IPS-15b (cell line): ENCODE data around the gene OR4M1.
"Not testable (repeated sequence)": the region's sequence is repeated elsewhere in the genome, so short reads cannot be mapped to it uniquely, and the experiment has no call there.

ENCODE experiments used
- H3K27me3 ChIP-seq: one replicate; pipeline ENCODE4 v1.6.1; 2013; ENCODE audit warnings: low read length; ENCODE audit not compliant: control insufficient read depth, insufficient read depth
- H3K36me3 ChIP-seq: one replicate; pipeline ENCODE4 v1.6.1; 2013; ENCODE audit warnings: low read length; ENCODE audit not compliant: control insufficient read depth, insufficient read depth
- H3K4me1 ChIP-seq: one replicate; pipeline ENCODE4 v1.6.1; 2013; ENCODE audit warnings: mild to moderate bottlenecking, low read length; ENCODE audit not compliant: control insufficient read depth, insufficient read depth
- H3K4me3 ChIP-seq: one replicate; pipeline ENCODE4 v1.5.1; 2013; ENCODE audit warnings: low read depth, low read length
- H3K9ac ChIP-seq: one replicate; pipeline ENCODE4 v1.6.1; 2013; ENCODE audit warnings: low read depth, mild to moderate bottlenecking, low read length
- H3K9me3 ChIP-seq: one replicate; pipeline ENCODE4 v1.6.1; 2013; ENCODE audit warnings: mild to moderate bottlenecking, low read length; ENCODE audit not compliant: control insufficient read depth, insufficient read depth

OR4M1 gene

DNA sequence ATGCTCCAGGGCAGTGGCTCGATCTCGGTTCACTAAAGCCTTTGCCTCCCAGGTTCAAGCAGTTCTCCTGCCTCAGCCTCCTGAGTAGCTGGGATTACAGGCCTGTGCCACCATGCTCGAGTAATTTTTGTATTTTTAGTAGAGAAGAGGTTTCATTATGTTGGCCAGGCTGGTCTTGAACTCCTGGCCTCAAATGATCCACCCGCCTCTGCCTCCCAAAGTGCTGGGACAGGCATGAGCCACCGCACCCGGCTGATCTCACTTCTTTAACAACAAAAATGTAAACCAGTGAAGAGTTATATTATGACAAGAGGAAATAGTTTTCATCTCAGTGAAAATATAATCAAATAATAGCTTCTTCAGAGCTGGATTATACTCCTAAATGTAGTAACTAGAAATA is 14.0 kb downstream of the OR4M1 start:
- H3K36me3 ChIP-seq, H3K4me1 ChIP-seq, H3K4me3 ChIP-seq, H3K27me3 ChIP-seq, H3K9ac ChIP-seq: not testable (repeated sequence)
- peaks cover 16% of the 10 kb centered on the region for H3K9me3 ChIP-seq

- not testable (repeated sequence) for H3K9ac ChIP-seq, H3K27me3 ChIP-seq, H3K4me3 ChIP-seq, H3K4me1 ChIP-seq, H3K36me3 ChIP-seq
- peaks cover 16% of the 10 kb centered on the region for H3K9me3 ChIP-seq
Observed at GRCh38 chr14:19788150-19788549, 14.8 kb downstream of the OR4M1 start.

- H3K27me3 ChIP-seq, H3K9ac ChIP-seq, H3K36me3 ChIP-seq, H3K4me1 ChIP-seq, H3K4me3 ChIP-seq: not testable (repeated sequence)
- peaks cover 37% of the 10 kb centered on the region for H3K9me3 ChIP-seq
Observed at GRCh38 chr14:19796520-19797108, 23.3 kb downstream of the OR4M1 start.

DNA sequence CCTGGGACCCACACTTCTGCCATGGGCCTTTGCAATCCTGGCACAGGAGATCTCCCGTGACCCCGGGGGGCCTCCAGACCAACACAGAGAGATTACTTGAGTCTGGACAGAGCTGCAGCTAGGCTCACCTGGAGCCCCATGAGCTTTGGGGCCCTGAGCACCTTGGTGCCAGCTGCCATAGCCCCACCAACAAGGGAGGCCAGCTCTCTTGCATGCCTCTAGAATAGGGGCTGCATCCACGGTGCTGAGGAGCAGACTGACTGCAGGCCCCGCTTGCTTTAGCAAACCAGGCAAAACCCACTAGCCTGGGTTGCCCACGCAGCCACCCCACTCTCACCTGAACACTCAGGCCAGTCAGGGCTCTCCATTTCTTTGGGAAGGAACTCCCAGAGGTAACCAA is 26.6 kb downstream of the OR4M1 start:
- Histone ChIP-seq H3K9me3 (peaks cover 27% of the 10 kb centered on the region), H3K27me3 (no peaks in the 10 kb centered on the region), H3K36me3 (no peaks in the 10 kb centered on the region), H3K4me1 (no peaks in the 10 kb centered on the region), H3K9ac (no peak overlapping the region), H3K4me3 (no peak overlapping the region)

DNA sequence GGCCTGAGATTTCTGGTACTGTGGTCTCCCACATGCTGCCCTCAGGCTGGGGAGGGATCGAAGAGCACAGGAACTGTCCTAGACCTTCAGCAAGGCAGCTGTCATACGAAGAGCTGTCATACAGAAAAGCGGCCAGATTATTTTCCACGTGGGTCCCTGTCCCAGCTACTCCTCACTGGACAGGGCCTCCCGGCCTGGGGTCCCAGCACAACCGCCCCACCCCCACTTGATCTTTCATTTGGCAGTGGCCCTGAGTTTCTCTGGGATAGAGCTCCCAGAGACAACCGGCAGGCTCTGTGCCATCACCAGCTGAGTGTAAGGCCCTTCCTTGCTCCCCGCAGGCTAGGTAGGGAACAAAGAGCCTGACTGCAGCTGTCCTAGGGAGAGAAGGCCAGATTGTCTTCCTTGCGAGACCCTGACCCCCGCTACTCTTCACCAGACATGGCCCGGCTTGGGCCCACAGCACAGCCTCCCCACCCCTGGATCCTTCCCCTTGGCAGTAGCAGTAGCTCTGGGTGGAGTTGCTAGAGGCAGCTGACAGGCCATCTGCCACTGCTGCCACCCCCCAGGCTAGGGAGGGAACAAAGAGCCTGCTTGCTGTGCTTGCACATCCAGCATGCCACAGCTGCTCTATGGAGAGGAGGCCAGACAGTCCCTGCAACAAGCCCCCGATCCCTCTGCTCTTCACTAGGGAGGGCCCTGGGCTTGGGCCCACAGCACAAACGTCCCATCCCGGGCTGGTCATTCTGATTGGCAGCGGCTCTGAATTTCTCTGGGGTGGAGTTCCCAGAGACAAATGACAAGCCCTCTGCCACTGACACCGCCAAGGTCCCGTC is 27.2 kb downstream of the OR4M1 start:
- Histone ChIP-seq H3K27me3 (no peaks in the 10 kb centered on the region), H3K9me3 (peaks cover 21% of the 10 kb centered on the region), H3K36me3 (no peaks in the 10 kb centered on the region), H3K9ac (no peak overlapping the region), H3K4me3 (no peak overlapping the region), H3K4me1 (no peaks in the 10 kb centered on the region)

GRCh38 chr14:19801118-19801464 is 27.8 kb downstream of the OR4M1 start:
- H3K4me3 ChIP-seq: no peak overlapping the region
- no peaks in the 10 kb centered on the region for H3K4me1 ChIP-seq
- H3K9ac ChIP-seq: no peak overlapping the region
- no peaks in the 10 kb centered on the region for H3K36me3 ChIP-seq
- no peaks in the 10 kb centered on the region for H3K27me3 ChIP-seq
- H3K9me3 ChIP-seq: peaks cover 16% of the 10 kb centered on the region

- H3K27me3 ChIP-seq, H3K4me1 ChIP-seq, H3K4me3 ChIP-seq, H3K9ac ChIP-seq, H3K36me3 ChIP-seq: not testable (repeated sequence)
- H3K9me3 ChIP-seq: peaks cover 16% of the 10 kb centered on the region
Observed at GRCh38 chr14:19803470-19803869, 30.2 kb downstream of the OR4M1 start, which contains the start of gene OR4N2. TSS of gene OR4N2 (plus strand) at chr14:19803770. CDS start at chr14:19827449, 23,679 bp downstream.

GRCh38 chr14:19813171-19813920 is 40.0 kb downstream of the OR4M1 start:
- not testable (repeated sequence) for H3K36me3 ChIP-seq, H3K4me1 ChIP-seq, H3K9me3 ChIP-seq, H3K9ac ChIP-seq, H3K4me3 ChIP-seq, H3K27me3 ChIP-seq

DNA sequence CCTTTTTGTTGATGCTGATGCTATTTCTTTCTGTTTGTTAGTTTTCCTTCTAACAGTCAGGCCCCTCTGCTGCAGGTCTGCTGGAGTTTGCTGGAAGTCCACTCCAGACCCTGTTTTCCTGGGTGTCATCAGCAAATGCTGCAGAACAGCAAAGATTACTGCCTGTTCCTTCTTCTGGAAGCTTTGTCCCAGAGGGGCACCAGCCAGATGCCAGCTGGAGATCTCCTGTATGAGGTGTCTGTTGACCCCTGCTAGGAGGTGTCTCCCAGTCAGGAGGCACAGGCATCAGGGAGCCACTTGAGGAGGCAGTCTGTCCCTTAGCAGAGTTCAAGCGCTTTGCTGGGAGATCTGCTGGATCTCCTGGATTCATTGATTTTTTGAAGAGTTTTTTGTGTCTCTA is 46.6 kb downstream of the OR4M1 start:
- H3K9me3 ChIP-seq: peaks cover 17% of the 10 kb centered on the region
- not testable (repeated sequence) for H3K27me3 ChIP-seq, H3K4me3 ChIP-seq, H3K9ac ChIP-seq, H3K36me3 ChIP-seq, H3K4me1 ChIP-seq

GRCh38 chr14:19821016-19821415 is 47.7 kb downstream of the OR4M1 start:
- H3K4me3 ChIP-seq, H3K9ac ChIP-seq, H3K36me3 ChIP-seq, H3K4me1 ChIP-seq, H3K27me3 ChIP-seq: not testable (repeated sequence)
- H3K9me3 ChIP-seq: peaks cover 17% of the 10 kb centered on the region

- Histone ChIP-seq H3K27me3 (no peaks in the 10 kb centered on the region), H3K36me3 (no peaks in the 10 kb centered on the region), H3K4me1 (no peaks in the 10 kb centered on the region), H3K4me3 (no peak overlapping the region), H3K9ac (no peak overlapping the region), H3K9me3 (peaks cover 21% of the 10 kb centered on the region)
Observed at GRCh38 chr14:19823178-19823577, 49.9 kb downstream of the OR4M1 start.

DNA sequence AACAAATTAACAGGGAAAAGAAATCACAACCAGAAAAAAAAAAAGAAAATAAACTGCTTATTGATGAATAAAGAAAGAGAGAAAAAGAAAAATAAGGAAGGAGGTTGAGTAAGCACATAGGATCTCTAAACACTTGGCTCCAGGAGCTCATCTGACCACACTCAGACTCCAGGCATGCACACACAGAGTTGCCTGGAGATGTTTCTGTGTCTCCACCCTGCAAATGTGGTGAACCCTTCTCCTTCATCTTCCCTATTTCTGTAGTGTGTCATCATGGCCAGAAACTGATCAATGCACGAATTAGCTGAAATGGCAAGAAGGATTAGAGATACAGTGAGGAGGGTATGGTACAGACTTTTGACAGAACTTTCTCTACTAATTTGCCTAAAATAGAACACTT is 50.5 kb downstream of the OR4M1 start:
- H3K4me1 ChIP-seq: no peaks in the 10 kb centered on the region
- peaks cover 21% of the 10 kb centered on the region for H3K9me3 ChIP-seq
- no peak overlapping the region for H3K4me3 ChIP-seq
- H3K36me3 ChIP-seq: no peaks in the 10 kb centered on the region
- no peaks in the 10 kb centered on the region for H3K27me3 ChIP-seq
- no peak overlapping the region for H3K9ac ChIP-seq
